NOMO-1 (cell line): ENCODE results near the gene AMIGO2.

Experiments used
- DNase-seq, 2 experiments: peaks; one replicate each; lab custom pipeline; 2025; ENCODE audit not compliant: unreplicated experiment in 2 of 2; lab: John Stamatoyannopoulos, UW

The AMIGO2 gene

DNA sequence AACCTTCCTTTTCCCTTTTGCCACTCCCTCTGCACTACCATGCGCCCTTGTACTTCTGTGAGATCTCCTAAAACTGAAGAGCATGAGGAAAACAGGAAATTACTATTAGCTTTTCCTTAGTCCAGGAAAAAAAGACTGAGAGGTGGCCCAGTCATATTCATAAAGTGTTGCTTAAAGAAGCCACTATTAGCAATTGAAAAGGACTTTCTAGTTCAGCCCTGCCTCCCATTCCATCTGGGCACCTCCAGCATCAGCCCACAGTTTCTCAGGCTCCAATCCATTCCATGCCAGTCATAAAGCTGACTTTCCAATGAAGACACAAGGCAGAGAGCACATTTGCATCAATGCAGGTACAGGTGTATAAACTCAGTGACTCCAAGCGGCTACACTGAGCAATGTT lies 19.9 kb upstream of the AMIGO2 start:
- no peak for DNase-seq

DNA sequence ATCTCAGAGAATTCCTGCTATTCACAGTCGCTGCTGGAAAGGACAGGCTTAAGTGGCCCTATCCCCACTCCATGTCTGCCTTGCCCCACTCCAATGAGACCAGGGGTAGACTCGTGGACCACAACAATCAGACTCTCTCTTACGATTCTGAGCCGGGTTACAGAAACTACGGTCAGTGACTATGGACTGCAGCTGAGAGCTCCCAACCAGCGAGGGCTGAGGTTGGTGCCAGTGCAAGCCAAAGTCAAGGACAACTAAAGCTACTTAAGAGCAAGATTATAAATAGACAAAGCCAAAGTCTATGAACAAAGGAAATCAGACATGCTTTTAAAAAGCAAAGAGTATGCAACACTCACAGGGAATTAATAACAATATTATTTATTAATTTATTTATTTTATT lies 18.3 kb upstream of the AMIGO2 start:
- no peak for DNase-seq

DNA sequence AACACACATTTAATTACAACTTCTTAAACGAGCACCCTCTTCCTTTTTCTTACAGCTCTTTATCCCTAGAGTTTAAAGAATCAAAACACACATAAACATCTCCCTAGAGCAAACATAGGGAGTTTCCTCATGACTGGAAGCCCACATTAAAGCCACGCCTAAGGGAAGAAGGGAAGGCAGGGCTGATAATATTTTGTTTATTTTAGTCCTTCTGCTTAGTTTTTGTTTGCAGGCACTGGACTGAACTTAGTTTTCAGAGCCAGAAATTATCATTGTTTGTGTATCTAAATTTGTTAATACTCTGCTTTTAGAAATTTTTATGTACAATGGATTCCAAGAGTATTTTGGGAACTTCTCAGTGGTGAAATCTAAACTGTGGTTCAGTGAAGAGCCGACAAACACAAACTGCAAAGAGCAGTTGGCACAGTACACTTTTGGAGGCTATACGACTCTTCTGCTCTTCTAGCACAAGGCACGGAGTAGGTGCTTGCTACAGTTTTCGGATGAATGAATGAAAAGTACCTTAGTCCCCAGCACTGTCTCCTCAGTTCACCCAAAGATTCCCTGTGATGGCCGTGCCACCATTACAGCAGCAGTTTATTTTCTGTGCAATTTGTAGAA lies 17.6 kb upstream of the AMIGO2 start:
- no peak for DNase-seq

DNA sequence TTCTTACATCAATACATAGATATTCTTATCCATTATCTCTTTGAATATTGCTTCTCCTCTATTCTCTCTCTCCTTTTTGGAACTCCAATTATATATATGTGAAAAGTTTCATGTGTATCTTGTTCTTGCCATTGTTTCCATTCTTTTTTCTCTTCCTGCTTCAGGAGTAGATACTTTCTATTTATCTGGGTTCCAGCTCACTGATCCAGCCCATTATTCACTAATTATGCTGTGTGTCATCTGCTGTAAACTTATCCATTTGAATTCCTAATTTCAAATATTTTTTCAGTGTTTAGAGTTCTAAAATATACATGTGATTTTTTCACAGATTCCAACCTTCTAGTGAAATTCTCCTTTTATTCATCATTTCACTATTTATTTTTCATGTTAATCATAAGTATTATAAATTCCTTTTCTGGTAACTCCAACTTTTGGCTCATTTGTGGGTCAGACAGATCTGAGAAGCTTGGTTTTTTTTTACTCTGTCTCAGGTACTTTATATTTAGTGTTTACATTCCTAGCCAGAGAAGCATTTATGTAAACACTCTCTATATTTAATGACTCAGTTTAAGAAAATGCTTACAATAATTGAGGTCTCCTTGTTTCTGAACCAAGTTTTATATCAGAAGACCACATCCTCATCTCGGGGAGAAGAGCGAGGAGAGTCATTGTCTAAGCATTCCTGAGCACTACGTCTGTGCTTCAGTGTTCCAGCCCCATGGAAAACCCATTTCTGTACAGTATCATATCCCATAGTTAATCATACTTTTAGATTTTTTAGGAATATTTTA lies 15.9 kb upstream of the AMIGO2 start:
- no peak for DNase-seq

DNA sequence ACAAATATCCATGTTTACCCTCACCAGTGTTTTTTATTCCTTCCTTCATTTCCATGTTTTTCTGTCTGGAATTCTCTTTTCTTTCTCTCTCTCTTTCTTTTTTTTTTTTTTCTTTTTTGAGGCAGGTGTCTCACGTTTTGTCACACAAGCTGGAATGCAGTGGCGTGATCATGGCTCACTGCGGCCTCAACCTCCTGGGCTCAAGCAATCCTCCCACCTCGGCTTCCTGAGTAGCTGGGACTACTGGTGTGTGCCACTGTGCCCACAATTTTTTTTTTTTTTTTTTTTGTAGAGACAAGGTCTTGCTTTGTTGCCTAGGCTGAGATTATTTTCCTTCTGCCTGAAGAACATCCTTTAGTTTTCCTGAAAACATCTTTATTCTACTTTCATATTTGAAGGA lies 15.0 kb upstream of the AMIGO2 start:
- no peak for DNase-seq

DNA sequence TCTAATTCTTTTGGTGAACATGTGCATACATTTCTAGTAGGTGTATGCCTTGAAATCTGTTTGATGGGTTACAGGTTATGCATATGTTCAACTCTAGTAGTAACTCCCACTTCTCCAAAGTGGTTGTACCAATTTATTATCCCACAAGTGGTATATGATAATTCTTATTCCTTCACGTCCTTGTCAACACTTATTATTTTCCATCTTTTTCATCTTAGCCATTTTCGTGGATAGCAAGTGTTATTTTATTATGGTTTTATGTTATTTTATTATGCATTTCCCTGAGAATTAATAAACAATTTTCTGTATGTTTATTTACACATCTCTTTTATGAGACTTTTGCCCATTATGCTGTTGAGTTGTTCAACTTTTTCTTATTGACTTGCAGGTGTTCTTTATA lies 11.2 kb upstream of the AMIGO2 start:
- no peak for DNase-seq

DNA sequence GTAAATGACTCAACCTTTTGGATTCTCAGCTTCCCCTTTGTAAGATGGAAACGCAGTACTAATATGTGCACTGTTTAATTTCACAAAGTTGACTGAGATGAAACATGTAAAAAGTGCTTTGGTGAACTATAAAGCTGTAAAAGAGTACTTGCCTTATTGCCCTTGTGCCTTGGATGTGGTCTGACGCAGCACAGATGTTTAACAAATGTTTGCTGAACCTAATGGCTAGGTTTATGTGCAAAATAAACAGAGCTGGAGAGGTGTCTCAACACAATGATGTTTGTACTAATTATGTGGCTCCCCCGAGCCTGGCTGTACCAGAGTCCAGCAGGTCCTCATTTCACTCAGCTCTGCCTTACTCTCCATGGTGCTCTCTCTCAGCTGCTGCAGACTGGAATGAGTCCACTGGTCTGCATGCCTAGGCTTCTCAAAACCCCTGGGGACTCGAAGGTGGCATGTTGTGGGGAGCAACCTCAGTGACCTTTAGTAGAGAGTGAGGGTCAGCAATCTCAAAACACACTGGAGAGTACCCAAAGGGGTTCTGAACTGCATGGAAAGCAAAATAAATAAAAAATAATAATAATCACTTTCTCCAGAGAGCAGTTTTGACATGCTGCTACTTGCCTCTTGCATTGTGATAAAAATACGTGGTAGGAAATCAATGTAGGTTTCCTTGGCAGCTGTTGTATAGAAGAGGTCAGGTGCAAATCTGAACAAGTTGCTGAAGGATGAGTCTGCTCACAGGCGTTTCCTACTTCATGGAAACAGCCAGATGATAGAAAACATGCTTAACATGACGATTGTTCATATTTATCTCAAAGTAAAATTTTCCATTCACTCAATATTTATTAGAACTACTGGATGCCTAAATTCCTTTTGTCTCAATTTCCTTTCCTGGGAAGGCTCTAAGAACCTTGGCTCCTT lies 8.5 kb upstream of the AMIGO2 start:
- DNase-seq: no peak

DNA sequence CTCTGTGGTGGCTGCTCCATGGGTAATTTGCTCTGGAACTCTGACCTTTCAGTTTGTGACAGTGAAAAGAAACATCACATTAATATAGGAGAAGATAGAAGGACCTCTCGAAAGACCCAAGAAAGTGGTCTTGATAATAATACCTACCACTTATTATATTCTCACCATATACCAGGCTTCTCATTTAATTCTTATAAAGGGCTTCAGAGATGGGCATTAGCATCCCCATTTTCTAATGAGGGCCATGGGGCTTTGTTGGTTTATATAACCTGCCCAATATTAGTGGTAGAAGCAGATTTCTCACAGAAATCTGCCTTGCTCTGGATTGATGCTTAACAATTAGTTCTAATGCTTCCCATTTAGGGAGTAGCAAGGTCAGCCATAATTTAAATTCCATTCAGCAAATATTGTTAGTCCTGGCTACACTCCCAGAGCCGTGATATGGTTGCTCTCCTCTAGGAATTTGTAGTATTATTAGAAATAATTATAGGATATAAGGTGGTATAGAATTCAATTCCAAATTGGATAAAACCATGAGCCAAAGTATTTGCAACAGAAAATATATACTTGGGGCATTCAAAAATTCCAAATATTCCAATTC lies 7.4 kb upstream of the AMIGO2 start:
- DNase-seq: no peak

DNA sequence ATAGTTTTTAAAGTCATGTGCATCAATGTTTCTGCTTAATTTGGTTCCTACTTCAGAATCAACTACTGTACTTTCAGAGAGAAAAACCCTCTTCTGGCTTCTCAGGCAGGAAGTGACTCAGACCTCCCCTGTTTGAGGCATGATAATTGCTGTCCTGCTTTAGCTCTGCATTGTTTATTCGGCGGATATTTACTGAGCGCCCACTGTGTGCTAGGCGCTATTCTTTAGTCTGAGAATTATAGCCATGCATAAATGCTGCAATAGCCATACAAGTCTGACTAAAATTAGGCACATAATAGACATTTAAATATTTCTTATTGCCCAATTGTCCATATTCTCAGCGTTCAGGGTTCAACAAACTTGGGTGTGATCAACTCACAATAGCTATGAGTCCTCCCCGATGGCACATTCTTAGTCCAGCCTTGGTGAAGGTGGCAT lies 6.1 kb upstream of the AMIGO2 start:
- peak; percentile 42 to 92 for DNase-seq

DNA sequence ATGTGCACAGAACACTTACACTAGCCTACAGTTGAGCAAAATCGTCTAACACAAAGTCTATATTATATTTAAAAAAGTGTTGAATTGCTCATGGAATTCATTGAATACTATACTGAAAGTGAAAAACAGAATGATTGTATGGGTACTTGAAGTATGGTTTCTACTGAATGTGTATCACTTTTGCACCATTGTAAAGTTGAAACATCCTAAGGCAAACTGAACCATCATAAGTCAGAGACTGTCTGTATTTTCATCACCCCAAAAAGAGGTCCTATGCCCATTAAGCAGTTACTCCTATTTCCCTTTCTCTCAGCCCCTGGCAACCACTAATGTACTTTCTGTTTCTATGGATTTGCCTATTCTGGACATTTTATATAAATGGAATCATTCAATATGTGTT lies 4.4 kb upstream of the AMIGO2 start:
- DNase-seq: no peak

DNA sequence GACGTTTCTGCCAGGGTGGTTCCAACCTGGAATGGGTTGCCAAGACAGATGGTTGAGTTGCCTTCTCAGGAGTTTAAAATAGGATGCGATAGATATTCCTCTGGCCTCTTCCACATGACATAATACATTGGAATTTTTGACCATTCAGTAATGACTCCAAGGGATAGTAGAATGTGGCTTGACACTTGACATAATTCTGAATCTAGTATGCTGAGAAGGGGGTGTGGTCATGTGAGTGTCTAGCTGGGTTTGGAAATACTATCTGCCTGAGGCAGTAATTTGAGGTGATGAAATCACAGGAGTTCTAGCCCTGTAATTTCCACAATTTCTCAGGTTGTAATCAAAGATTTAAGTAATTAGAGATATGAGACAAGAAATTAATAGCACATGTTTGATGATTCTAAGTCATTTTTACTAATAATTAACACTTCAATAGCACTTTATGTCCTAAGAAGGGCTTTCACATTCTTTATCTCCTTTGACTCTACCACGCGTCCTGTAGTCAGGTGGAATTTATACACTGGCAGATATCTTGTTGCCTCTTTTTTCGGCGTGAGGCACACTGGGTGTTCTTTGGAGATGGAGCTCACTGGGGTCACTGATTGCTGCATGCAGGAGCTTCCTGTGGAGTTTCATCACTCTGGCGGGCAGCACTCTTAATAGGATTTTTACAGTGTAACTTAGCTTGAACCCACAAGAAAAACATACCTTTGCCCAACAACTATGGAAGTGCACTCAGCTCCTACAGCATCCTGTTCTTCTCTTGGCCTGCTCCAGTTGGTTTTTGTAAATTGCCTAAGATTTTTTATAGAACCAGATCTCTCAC lies 3.2 kb upstream of the AMIGO2 start:
- DNase-seq: peak; percentile 60 to 72

DNA sequence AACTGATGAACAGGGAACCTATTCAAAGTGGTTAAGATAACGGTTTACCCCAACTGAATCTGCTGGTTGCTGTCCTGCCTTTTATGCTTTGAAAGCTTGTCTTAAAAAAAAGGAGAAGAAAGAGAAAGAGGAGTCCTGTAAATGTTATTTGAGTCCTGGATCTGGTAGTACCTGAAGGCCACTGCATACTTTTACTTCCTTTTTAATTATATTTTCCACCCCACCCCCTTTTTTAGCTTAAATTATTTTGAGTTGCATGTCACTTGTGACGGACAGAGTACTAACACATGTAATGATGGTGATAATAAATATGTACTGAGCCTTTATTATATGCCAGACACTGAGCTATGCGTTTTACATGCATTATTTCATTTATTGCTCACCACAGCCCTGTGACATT lies 2.5 kb upstream of the AMIGO2 start:
- DNase-seq: peak in 1 of 2 experiments; percentile 7

DNA sequence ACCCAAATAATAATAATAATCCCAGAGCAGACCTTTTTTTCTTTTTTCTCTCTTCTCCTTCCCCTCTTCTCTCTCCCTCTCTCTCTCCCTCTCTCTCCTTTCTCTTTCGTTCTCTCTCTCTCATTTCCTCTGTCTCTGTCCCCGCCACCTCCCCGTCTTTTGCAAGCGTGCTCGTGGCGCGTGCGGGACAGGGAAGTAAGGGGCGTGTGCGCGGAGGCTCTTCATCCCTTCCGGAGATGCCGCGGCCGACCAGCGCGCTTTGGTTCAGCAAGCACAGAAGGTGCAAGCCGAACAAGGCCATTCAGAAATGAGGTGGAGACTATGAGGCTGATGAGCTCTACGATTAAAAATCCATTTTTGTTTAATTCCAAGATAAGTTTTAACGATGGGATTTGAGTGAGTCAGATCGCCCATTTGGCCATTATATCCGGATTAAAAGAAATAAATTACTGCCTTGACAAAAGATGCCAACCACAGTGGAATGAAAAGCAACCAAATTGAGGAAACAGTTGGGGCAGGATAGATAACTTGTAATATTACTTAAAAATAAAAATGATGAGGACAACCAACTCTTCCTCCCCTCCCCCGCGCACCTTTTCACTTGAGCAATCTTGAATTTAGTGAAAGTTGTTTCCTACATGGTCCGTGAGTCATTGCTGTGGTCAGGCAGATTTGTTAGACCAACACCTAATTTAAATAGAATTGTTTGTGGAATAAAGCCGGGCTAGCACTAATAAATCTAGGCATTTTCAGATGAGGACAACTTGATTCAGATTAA lies 1.2 kb upstream of the AMIGO2 start:
- peak; percentile 48 to 60 for DNase-seq

DNA sequence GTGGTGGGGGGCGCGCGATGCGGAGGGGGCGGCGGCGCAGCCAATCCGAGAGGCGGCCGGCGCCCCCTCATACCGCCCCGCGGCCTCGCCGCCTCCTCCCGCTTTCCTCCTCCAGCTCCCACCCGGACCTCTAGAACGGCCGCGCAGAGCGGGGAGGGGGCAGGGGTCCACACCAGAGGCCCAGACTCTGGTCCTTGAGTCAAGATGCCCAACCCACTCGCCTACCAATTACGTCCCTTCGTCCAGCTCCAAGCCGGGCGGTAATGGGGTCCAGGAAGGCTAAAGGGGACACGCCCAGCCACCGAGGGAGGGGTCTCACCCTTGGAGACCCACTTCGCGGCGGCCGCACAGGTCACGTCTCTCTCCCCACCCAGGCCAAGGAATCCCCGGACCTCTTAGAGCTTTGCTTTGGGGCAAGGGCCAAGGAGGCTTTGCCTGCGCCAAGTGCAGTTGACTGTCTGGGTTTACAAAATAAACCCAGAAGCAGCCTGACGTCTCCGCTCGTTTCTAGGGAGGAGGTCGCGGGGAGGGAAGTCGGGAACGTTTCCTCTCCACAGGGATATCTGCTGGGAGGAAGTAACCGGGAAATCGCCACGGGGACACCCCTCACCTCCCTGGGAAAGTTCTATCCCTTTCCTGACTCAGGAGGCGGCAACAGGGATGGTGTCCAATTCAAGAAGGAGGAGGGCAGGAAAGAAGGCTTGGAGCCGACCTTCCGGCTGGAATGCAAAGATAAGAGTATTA lies 394 bp upstream of the AMIGO2 start:
- DNase-seq: peak; percentile 11 to 15

DNA sequence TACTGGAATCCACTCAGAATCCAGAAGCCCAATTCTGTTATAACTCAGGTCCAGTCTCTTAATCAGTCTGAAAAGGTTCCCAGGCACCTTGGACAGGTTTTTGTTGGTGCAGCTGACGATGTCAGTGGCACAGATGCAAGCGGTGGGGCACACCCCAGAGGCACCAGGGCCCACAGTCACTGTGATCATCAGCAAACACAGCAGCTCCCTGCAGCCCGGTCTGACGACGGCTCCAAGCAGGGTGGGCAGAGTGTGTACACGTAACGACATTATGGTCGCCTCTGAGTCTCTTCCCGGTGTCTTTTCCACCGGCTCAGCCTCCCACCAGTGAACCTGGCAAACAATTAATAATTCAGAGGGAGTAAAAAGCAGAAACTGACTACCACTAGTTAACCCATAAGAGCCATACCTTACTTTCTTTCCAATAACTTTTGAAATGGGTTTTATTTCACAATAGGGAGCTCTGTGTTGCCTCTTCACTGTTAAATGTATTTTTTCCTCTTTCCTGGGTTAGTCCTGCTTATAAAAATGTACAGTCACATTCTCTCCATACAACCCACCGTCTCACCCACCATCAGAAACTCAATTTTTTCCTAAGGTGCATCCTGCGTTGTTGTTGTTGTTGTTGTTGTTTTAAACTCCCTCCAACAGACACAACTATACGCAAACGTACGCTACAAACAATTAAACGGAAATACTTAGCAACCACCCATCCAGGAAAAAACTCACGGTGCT lies 859 bp downstream of the AMIGO2 start:
- DNase-seq: no peak

DNA sequence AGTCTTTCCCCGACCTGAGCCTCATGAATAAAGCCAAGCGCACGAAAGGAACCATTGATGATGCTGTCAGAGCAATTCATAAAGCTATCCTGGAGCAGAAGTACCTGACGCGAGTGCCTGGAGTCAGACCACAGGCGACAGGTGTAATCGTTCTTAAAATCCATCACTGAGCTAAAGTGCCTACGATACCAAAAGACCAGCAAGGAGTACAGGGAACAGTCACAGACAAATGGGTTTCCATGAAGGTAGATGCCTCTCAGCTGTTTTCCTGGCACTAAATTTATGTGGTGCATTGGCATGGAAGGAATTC lies 1.7 kb downstream of the AMIGO2 start:
- no peak for DNase-seq

DNA sequence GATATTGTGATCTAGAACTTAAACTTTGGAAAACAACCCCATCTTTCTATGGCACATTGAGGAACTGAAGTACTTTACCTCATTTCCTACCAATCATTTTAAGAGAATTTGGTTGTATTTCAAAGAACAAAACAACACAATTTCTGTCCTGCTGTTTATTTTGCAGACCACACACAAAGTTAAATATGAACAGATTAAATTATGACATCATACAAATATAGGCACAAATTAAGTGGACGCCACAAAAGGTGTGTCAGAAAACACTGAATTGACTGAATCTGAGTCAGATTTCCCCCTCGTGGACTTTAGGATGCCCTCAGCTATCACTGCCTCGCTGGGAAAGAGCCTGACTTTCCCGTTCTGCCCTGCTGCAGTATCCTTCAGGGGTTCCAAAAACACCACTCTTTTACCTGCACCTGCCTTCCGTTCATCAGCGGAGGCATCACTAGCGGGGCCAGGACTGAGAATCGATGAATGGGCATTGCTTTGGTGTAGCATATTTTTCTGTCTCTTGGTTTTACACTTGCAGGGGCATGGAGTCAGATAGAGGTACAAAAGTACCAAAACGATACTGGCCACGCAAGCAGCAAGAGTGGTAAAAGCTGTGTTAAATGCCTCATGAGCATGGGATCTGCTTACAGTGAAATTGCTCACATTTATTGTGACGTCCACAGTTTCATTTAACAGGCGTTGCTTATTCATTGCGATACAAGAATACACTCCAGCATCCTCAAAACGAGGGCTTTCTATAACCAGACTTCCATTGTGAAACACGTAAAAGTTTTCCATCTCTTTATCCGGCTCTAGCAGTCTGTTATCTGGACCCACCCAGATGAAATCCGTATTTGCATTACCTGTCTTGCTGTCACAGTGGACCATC lies 2.3 kb downstream of the AMIGO2 start:
- DNase-seq: no peak
